ENCODE measurements around the gene MACROH2A1.

MACROH2A1 gene

DNA sequence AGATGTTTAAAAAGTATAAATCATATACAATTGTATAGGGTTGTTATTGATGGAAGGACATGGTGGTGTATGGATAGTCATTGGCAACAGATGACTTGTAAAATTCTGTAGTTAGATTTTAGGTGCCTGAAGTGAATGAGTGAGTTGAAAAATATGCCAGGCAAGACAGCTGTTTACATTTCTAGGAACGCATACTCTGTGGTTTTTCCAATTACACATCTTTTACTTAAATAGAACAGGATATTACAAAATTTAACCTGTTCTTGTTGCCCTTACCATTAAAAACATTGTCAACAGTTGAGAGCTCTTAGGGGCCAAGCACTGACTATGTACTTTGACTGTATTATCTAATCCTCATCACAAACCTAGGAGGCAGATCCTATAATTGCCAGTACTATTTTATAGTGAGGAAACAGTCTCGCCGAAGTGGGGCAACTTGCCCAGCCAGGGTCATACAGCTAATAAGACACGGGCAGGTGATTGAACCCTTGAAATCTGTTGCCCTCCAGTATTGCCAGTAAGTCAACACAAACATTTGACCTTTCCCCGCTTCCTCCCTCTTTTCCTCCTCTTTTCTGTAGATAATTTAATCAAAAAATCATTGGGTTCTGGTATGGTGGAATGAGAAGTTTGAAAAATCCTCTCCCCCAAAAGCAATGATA is 88.6 kb downstream of the MACROH2A1 start:
- H3K4me1 ChIP-seq (ENCODE audit: insufficient read depth, low read length), result no peaks in the 10 kb centered on the region
- no peak overlapping the region for H3K4me3 ChIP-seq (ENCODE audit: low read length)
- H2AFZ ChIP-seq (ENCODE audit: low read depth, low read length), result no peak overlapping the region
- H3K27me3 ChIP-seq (ENCODE audit: insufficient read depth, low read length), result peaks cover 13% of the 10 kb centered on the region
- no peaks in the 10 kb centered on the region for H3K36me3 ChIP-seq (ENCODE audit: insufficient read depth, low read length)
- H3K9me3 ChIP-seq (ENCODE audit: low read length), result no peaks in the 10 kb centered on the region

- Histone ChIP-seq H3K27me3 (ENCODE audit: insufficient read depth, low read length) (peaks cover 13% of the 10 kb centered on the region), H2AFZ (ENCODE audit: low read depth, low read length) (no peak overlapping the region), H3K4me1 (ENCODE audit: insufficient read depth, low read length) (no peaks in the 10 kb centered on the region), H3K4me3 (ENCODE audit: low read length) (no peak overlapping the region), H3K36me3 (ENCODE audit: insufficient read depth, low read length) (no peaks in the 10 kb centered on the region), H3K9me3 (ENCODE audit: low read length) (no peaks in the 10 kb centered on the region)
Measured at GRCh38 chr5:135309391-135310327, 89.4 kb downstream of the MACROH2A1 start.

- Histone ChIP-seq H3K4me1 (ENCODE audit: insufficient read depth, low read length) (no peaks in the 10 kb centered on the region), H3K4me3 (ENCODE audit: low read length) (no peak overlapping the region), H3K9me3 (ENCODE audit: low read length) (no peaks in the 10 kb centered on the region), H3K27me3 (ENCODE audit: insufficient read depth, low read length) (peaks cover 13% of the 10 kb centered on the region), H2AFZ (ENCODE audit: low read depth, low read length) (no peak overlapping the region), H3K36me3 (ENCODE audit: insufficient read depth, low read length) (no peaks in the 10 kb centered on the region)
Measured at GRCh38 chr5:135308752-135309151, 90.3 kb downstream of the MACROH2A1 start.

- H3K27me3 ChIP-seq (ENCODE audit: insufficient read depth, low read length), result peaks cover 13% of the 10 kb centered on the region
- H3K36me3 ChIP-seq (ENCODE audit: insufficient read depth, low read length), result no peaks in the 10 kb centered on the region
- no peak overlapping the region for H2AFZ ChIP-seq (ENCODE audit: low read depth, low read length)
- no peaks in the 10 kb centered on the region for H3K9me3 ChIP-seq (ENCODE audit: low read length)
- H3K4me1 ChIP-seq (ENCODE audit: insufficient read depth, low read length), result no peaks in the 10 kb centered on the region
- no peak overlapping the region for H3K4me3 ChIP-seq (ENCODE audit: low read length)
Measured at GRCh38 chr5:135308245-135308644, 90.8 kb downstream of the MACROH2A1 start.

- no peaks in the 10 kb centered on the region for H3K4me1 ChIP-seq (ENCODE audit: insufficient read depth, low read length)
- no peaks in the 10 kb centered on the region for H3K36me3 ChIP-seq (ENCODE audit: insufficient read depth, low read length)
- no peaks in the 10 kb centered on the region for H3K9me3 ChIP-seq (ENCODE audit: low read length)
- peaks cover 13% of the 10 kb centered on the region for H3K27me3 ChIP-seq (ENCODE audit: insufficient read depth, low read length)
- H3K4me3 ChIP-seq (ENCODE audit: low read length), result no peak overlapping the region
- no peak overlapping the region for H2AFZ ChIP-seq (ENCODE audit: low read depth, low read length)
Measured at GRCh38 chr5:135307143-135307903, 91.7 kb downstream of the MACROH2A1 start.

DNA sequence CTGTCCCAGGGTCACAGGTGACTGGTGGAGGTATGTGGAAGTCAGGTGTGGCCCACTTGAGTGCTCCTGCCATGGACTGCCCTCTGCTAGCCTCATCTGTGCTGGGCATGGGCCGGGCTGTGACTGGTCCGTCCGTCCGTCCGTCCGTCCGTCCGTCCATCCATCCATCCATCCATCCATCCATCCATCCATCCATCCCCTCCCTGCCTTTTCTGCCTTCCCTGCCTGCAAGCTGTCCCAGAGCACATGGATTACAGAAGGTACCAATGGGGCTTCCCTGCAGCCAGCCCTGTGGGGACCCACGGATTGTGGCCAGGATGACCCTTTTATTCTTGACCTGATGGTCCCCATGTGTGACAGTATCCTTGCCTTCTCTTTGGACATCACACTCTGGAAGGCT is 92.5 kb downstream of the MACROH2A1 start:
- H3K27me3 ChIP-seq (ENCODE audit: insufficient read depth, low read length), result peaks cover 13% of the 10 kb centered on the region
- no peak overlapping the region for H3K4me3 ChIP-seq (ENCODE audit: low read length)
- no peaks in the 10 kb centered on the region for H3K36me3 ChIP-seq (ENCODE audit: insufficient read depth, low read length)
- no peaks in the 10 kb centered on the region for H3K4me1 ChIP-seq (ENCODE audit: insufficient read depth, low read length)
- no peak overlapping the region for H2AFZ ChIP-seq (ENCODE audit: low read depth, low read length)
- no peaks in the 10 kb centered on the region for H3K9me3 ChIP-seq (ENCODE audit: low read length)

DNA sequence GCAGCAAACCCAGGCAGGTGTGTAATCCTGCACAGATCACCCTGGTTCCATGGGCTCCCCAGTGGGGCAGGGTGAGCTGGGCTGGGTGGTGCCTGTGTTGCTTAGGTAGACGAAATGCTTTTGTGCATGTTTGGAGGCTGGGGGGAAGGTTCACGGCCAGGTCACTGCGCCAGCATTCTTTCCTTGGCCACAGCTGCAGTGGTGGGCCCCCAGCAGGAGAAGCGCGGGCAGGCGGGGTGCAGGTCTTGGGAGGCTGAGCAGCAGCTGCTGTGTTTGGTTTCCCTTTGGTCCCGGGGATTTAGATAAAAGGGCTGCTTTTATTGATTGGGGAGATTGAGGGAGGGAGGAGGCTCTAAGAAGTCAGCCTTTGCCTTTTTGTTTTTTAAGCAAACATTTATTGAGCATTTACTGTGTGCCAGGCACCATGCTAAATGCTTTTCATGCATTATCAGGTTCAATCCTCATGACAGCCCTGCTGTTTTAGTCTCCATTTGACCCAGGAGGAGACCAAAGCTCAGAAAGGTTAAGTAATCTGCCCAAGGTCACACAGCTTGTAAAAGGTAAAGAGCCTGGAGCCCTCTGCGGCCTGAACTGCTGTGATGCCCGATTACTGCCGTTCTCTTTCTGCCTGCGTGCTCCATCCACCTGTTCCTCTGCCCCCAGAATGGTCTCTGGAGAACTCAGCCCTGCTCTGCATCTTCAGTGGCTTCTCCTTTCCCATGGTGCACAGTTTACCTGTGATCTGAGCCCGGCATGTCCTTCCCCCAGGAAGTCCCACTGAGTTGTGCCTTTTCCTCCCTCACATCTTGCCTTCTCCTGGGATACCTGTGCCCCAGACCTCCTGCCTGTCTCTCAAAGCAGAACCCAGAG is 94.4 kb downstream of the MACROH2A1 start:
- Histone ChIP-seq H3K36me3 (ENCODE audit: insufficient read depth, low read length) (no peaks in the 10 kb centered on the region), H3K4me3 (ENCODE audit: low read length) (no peak overlapping the region), H3K9me3 (ENCODE audit: low read length) (no peaks in the 10 kb centered on the region), H3K4me1 (ENCODE audit: insufficient read depth, low read length) (no peaks in the 10 kb centered on the region), H3K27me3 (ENCODE audit: insufficient read depth, low read length) (peaks cover 9% of the 10 kb centered on the region), H2AFZ (ENCODE audit: low read depth, low read length) (no peak overlapping the region)

- Histone ChIP-seq H3K36me3 (ENCODE audit: insufficient read depth, low read length) (no peaks in the 10 kb centered on the region), H3K9me3 (ENCODE audit: low read length) (no peaks in the 10 kb centered on the region), H3K27me3 (ENCODE audit: insufficient read depth, low read length) (peaks cover 5% of the 10 kb centered on the region), H2AFZ (ENCODE audit: low read depth, low read length) (no peak overlapping the region), H3K4me3 (ENCODE audit: low read length) (no peak overlapping the region), H3K4me1 (ENCODE audit: insufficient read depth, low read length) (no peaks in the 10 kb centered on the region)
Measured at GRCh38 chr5:135303582-135304173, 95.4 kb downstream of the MACROH2A1 start.

- no peak overlapping the region for H3K4me3 ChIP-seq (ENCODE audit: low read length)
- no peaks in the 10 kb centered on the region for H3K4me1 ChIP-seq (ENCODE audit: insufficient read depth, low read length)
- no peak overlapping the region for H2AFZ ChIP-seq (ENCODE audit: low read depth, low read length)
- H3K9me3 ChIP-seq (ENCODE audit: low read length), result no peaks in the 10 kb centered on the region
- no peaks in the 10 kb centered on the region for H3K36me3 ChIP-seq (ENCODE audit: insufficient read depth, low read length)
- peaks cover 9% of the 10 kb centered on the region for H3K27me3 ChIP-seq (ENCODE audit: insufficient read depth, low read length)
Measured at GRCh38 chr5:135296900-135297816, 101.9 kb downstream of the MACROH2A1 start.

- Histone ChIP-seq H3K36me3 (ENCODE audit: insufficient read depth, low read length) (no peaks in the 10 kb centered on the region), H3K27me3 (ENCODE audit: insufficient read depth, low read length) (peaks cover 9% of the 10 kb centered on the region), H2AFZ (ENCODE audit: low read depth, low read length) (no peak overlapping the region), H3K4me3 (ENCODE audit: low read length) (no peak overlapping the region), H3K4me1 (ENCODE audit: insufficient read depth, low read length) (no peaks in the 10 kb centered on the region), H3K9me3 (ENCODE audit: low read length) (no peaks in the 10 kb centered on the region)
Measured at GRCh38 chr5:135295852-135296251, 103.2 kb downstream of the MACROH2A1 start.

DNA sequence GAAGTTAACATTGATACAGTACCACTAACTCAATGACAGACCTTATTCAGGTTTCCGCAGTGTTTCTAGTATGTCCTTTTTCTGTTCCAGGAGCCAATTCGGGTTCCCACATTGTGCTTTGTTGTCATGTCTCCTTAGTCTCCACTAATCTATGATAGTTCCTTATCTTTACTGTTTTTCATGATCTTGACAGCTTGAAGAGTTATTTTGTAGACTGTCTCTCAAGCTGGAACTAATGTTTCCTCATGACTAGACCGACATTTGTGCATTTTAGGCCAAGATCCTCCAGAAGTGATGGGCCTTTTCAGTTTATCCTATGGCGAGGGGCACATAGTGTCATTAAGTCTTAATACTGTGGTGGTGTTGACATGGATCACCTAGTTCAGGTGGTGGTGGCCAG is 104.2 kb downstream of the MACROH2A1 start:
- Histone ChIP-seq H3K36me3 (ENCODE audit: insufficient read depth, low read length) (no peaks in the 10 kb centered on the region), H2AFZ (ENCODE audit: low read depth, low read length) (no peak overlapping the region), H3K27me3 (ENCODE audit: insufficient read depth, low read length) (peaks cover 9% of the 10 kb centered on the region), H3K4me1 (ENCODE audit: insufficient read depth, low read length) (no peaks in the 10 kb centered on the region), H3K4me3 (ENCODE audit: low read length) (no peak overlapping the region), H3K9me3 (ENCODE audit: low read length) (no peaks in the 10 kb centered on the region)

Data from neuron (in vitro differentiated cells).